GM21360 (cell line): ENCODE results near the gene NDUFS6.

Experiments used
- ATAC-seq: cut with Tn5 transposase; IDR thresholded peaks from one replicate; pipeline ENCODE4 v1.9.1; 2021; ENCODE audit warnings: mild to moderate bottlenecking, moderate library complexity; ENCODE audit not compliant: unreplicated experiment

The NDUFS6 gene

DNA sequence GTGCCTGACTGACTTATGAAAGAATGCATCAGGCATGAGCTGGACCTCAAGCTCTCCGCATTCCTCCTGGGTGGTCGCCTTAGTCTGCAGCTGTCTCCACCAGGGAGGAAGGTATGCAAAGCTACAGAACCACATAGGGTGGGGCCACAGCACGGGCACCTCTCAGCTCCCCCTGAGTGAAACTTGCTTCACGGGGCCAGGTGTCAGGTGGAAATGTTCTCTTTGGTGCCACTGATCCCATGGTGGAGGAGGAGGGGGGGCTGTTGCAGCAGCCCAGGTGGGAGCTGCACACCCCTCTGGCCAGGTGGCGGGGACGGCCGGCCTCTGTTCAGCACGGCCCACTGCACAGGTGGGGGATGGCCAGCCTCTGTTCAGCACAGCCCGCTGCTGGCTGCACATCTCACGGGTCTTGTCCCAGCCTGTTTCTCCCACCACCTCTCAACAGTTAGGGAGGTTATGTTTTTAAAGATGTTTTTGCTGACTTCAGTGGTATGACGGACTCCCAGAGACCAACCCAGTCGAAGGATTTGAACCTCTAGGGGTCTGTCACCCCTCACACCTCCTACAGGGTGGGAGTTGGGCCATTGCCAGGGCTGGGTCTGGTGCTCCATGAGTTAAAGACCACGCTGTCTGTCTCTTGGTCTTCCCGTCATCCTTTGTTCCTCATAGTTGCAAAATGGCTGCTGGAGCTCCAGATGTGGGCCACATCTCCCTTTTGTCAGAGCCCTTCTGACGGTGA lies 35.9 kb upstream of the NDUFS6 start:
- no peak for ATAC-seq

DNA sequence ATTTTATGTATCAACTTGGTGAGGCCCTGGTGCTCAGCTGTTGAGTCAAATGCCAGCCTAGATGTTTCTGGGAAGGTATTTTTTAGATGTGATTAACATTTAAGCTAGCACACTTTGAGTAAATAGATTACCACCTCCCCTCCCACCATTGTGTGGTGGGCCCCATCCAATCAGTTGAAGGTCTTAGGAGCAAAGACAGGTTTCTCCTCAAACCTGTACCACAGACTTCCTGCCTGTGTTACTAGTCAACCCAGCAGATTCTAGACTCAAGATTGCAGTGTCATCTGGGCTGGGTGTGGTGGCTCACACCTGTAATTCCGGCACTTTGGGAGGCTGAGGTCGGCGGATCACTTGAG lies 35.3 kb upstream of the NDUFS6 start:
- ATAC-seq: no peak

DNA sequence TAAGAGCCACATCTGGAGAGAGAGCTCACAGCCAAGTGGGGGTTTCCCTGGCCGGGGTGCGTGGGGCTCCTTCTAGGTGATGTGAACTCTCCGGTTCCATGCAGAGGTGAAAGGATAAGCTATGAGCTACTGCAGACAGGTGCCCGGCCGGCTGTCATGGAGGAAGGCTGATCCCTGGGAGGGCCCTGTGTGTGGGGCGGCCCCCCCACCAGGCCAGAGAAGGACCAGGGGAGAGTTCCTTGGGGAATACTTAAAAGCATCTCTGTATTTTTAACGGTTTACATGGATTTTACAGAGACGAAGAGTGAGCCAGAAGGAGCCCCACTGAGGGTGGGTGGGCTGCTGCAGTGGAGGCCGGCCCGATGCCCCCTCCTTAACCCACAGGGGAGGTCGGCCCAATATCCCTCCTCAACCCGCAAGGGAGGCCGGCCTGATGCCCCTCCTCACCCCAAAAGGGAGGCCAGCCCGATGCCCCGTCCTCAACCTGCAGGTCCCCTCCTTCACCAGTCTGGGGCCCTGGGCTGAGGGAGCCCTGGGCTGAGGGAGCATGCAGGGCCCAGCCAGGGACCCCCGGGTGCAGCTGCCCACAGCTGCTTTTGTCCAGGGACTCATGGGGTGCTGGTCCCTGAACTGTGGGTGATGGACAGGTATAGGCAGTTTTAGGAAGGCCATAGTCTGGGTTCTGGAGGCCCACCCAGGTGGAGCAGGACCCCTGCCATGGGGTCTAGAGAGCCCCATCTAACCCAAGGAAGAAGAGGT lies 33.5 kb upstream of the NDUFS6 start:
- no peak for ATAC-seq

DNA sequence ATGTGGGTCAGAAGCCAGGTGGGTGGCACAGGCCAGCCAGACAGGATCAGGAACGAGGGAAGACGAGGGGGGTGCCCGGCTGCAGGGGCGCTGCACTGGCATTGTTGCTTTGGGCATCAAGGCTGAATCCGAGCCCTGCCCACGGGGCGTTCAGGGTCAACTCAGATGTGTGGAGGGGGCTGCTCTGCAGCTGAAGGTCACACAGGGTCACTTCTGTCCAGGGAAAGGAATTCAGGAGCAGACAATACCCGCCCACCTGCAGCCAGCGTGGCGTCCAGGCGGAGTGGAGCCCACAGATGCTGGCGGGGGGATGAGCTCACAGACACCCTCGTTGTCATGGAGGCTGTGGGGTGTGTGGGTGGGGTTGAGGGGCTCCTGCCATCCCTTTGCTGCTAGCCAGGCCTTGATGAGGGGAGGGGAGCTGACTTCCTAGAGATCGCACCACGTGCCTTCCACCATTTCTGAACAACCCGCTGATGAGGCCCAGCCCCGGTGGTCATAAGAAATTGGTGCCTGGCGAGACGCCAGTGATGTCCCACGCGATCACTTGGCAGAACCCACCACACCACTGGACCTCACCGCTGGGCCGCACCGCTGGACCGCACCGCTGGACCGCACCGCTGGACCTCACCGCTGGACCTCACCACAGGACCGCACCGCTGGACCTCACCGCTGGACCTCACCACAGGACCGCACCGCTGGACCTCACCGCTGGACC lies 32.8 kb upstream of the NDUFS6 start:
- no peak for ATAC-seq

DNA sequence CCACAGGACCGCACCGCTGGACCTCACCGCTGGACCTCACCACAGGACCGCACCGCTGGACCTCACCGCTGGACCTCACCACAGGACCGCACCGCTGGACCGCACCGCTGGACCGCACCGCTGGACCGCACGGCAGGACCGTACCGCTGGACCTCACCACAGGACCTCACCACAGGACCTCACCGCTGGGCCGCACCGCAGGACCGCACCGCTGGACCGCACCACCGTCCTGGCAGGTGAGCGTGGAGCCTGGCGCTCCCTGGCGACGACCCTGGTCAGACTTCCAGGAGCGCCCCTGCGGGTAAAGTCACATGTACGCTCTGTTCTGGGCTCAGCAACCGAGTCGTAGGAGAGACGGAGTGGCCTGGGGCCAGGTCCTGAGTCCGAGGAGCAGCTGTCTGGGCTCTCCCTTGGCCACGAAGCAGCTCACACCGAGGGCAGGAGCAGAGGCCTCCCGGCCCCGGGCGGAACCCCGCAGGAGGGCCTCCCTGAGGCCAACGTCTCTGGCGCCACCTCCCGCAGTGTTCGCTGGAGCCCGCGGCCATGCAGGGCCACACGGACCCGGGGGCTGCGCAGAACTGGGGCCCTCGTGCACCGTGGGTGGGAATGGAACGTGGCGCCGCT lies 32.1 kb upstream of the NDUFS6 start:
- no peak for ATAC-seq

DNA sequence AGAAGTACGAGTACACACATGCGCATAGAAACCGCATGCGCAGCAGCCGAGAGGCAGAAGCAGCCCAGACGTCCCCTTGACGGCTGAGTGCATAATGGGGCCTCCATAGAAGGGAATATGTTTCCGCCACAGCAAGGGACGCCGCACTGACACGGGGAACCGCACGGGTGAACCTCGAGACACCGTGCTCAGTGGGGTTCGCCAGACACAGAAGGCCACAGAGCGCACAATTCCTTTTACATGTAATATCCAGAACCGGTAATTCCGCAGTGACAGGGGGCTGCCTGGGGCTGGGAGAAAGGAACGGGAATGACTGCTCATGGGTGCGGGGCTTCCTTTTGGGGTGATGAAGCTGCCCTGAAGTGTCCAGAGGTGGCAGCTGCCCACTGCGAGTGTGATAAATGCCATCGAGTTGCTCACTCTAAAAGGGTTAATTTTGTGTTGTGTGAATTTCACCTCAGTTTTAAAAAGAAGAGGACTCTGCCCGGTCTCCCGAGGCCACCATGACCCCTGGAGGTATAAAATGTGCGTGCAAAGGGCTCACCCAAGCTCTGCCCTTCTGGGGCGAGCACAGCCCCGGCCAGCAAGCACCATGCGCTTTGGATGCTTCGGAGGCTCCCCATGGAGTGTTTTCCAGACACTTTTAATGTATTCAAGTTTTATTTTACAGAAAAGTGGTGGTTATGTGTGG lies 31.3 kb upstream of the NDUFS6 start:
- ATAC-seq: no peak

DNA sequence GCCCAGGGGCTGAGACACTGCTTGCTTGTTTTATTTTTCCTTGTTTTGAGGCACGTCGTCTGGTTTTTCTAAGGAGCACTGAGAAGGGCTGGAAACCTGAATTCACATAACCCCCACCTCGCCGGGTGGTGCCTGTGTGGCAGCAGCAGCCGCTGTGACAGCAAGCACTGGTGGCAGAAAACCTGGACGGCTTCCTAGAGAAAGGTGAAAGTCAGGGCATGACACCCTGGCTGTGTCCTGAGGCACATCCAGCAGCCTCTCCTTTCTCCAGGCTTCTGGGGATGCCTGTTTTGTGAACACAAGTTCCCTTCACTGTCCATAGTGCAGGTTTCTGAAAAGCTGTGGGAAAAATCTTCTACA lies 30.8 kb upstream of the NDUFS6 start:
- no peak for ATAC-seq

DNA sequence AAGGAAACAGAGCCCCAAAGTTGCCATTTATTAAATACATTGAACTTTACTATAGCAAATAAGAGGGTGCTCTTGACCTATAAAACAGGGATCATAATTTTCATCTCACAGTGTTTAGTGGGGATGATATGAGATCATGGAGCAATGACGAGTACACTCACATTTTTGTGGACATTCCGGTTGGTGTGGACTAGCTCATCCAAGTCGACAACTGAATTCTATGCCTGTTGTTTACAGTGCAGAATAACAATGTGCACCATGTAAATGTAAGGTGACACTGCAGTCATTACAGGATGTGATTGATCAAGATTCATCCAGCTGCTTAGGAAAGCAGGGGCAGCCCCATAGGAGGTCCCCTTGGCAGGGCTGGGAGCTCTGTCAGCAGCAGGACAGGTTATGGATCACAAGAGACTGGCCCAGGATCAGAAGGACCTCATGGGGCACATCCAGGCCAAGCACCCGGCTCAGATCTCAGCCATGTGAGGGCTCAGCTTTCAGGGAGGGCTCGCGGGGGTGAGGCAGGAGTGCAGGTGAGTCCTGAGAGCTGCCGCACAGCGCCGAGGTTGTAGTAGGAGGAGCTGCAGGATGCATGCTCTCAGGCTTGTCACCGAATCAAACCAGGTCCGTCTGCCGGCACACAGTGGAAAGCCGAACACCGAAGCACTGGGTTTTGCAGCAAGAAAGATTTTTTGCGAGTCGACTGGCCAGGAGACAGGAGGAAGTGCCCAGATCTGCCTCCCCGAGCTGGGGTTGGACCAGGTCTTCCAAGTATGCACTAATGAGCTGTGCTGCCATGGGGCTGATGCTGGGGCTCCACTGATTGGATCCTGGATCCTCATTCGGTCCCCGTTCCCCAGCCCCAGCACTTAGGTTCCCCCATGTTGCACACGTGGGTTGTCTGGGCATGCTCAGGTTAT lies 29.8 kb upstream of the NDUFS6 start:
- no peak for ATAC-seq

DNA sequence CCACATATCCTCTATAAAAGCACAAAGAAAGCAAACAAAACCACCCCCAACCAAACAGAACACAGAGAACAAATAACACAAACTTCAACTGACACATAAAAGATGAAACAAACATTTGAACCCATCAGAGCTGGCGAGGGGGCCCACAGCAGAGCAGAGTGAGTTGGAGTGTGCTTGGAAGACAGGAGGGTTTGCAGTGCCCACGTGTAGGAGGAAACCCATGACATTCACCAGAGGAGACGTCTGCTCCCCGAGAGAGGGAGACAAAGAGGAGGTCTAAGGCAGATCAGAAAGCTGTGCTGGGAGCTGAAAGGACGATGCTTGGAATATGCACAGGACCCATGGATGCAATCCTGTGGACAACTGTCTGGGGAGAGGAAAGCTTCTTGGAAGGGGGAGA lies 28.6 kb upstream of the NDUFS6 start:
- no peak for ATAC-seq

DNA sequence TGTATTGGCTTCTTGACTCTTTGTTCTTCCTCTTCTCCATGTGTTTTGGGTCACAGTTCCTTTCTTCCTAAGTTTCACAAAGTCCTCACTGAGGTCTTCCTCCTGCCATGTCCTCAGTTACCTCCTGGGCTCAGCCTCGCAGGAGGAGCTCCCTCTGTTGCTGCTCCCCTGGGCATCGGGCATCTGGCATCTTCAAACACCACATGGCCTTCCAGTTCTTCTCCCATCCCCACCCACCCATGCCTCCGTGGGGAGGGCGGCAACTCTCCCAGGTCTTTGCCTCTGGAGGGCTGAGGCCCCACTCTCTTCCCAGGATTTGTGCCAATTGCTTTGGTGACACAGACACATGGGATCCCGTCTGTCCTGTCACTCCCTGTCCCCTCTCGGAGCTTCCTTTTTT lies 24.4 kb upstream of the NDUFS6 start:
- no peak for ATAC-seq

DNA sequence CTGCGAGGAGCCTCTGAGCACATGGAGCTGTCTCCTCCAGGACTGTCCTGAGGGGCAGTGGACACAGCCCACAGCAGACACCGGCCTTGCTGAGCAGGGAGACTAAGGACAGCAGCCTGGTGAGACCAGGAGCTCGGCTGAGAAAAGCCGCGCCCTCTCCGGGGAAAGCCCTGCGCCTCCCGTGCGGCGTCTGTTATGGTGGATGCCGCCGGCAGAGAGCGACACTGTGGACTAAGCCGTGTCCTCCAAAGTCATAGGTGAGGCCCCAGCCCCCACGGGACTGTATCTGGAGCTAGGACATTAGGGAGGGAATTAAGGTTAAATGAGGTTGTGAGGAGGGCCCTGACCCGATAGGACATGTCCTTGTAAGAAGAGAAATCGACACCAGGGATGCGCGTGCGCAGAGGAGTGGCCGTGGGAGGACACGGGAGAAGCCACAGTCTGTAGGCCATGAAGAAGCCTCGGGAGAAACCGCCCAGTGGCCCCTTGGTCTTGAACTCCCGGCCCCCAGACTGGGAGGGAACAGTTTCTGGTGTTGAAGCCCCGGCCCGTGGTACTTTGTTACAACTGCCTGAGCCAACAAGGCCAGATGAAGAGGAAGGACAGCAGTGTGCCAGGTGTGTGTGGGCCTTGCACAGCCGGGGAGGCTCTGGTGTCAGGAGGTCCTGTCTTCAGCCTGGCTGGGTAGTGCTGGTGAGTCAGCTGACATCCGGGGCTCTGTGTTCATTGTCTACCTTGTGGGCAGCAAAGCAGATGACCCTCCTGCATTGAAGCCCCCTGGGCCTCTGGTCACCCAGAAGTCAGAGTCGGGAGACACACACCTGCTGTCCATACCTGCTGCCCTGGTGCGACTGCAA lies 23.7 kb upstream of the NDUFS6 start:
- ATAC-seq: no peak

DNA sequence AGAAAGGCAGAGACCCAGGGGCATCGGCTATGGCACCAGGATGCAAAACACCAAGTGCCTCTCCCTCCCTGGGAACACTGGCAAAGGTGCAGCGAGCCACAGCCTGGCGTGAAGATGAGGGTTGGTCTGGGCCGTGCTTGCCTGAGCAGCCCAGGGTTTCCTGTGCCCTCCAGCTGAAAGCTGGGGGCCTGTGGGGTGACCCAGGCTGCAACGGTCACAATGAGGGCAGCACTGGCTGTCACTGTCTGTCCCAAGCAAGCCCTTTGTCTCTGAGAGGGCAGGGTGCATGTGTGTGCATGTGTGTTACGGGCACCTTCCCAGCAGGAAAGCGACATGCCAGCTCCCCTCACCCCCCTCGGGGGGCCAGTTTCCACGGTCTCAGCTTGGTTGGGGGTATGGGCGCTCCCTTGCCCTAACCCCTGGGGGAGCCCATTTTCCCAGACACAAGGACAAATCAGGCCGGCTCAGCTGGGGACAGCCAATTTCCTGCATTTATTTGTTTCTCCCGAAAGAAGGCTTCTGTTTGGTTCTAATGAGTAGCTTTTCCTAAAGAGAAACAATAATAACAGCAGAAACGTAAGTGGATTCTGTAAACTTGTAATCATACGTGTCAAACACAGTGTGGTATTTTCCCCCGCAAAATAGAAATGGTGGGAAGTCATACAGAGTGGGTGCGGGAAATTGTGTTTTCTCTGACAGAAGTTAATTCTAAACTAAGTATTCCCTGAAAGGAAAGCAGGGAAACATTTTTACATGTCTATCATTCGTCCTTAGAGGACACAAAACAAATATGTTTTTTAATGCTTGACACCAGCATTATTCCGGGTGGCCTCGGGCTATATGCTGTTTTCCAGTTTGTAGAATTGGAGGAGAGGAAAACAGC lies 22.8 kb upstream of the NDUFS6 start:
- ATAC-seq: no peak

DNA sequence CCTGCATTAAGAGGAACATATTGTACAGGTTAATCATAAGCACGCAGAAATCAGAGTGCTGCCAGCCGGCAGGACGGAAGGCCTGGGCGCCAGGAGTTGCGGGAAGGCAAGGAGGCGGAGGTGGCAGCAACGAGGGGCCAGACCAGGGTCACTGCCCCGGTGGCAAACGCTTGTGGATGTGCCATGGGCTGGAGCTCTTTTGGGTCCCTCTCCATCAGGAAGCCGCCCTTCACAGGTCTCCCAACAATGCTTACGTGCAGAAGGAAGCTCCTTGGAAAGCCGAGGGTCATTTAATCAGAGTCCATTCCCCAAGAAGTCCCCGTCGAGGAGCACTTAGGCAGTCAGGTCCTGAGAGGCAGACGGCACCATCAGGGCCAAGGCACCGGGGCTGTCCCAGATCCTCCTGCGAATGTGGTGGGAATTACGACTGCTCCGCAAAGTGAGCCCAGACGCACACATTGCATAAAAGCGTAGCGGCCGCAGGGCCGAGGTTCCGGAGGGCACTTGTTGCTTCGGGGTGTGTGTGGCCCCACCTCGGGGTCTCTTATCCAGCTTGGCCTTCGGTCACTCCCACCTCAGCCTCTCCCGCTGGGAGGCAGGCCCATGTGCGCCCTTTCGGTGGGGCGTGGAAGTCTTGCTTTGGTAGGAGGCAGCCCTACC lies 22.1 kb upstream of the NDUFS6 start:
- no peak for ATAC-seq

DNA sequence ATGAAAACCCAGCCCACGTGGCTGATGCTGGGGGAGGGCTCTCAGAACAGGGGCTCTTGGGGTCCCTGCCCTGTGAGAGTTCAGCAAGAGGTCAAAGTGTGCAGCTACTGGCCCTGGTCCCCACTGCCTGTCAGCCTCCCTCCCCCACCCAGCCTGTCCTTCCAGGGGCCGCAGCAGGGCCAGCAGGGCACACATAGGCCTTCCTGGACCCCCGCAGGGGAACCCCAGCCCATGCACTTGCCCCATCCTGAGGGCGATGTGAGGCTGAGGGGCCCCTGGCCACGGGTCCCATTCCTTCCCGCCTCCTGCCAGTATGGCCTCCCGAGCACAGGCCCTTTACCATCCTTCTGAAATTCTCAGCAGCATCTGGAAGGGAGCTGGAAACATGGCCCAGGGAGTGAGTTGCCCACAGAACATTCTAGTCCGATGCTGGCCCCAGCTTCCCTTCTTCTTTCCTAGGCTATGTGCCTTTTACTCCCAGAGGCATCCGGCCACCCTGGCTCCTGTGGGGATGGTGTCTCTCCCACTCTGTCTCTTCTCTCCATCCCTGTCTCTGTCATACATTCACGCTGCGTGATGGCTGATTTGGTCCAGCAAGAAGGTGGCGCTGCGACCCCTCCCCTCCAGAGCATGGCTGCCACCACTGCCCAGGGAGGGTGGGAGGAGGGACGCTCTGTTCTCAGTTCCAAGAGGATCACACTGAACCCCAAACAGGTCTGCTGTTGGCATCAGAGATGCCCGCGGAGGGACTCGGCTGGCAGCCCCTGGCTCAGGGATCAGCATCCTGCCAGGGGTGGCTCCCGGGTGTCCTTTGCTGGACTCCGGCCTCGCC lies 21.2 kb upstream of the NDUFS6 start:
- ATAC-seq: no peak

DNA sequence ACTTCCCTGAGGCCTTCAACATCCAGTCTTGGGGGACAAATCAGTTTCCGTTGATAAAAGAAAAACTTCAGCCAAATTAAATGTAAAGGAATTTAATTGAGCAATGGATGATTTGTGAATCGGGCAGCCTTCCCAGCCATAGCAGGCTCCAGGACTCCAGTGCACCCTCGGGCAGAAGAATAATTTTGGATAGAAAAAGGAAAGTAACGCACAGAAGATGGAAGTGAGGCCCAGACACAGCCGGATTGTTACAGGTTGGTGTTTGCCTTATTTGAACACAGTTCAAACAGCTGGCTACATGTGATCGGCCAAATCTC lies 20.6 kb upstream of the NDUFS6 start:
- ATAC-seq: no peak

DNA sequence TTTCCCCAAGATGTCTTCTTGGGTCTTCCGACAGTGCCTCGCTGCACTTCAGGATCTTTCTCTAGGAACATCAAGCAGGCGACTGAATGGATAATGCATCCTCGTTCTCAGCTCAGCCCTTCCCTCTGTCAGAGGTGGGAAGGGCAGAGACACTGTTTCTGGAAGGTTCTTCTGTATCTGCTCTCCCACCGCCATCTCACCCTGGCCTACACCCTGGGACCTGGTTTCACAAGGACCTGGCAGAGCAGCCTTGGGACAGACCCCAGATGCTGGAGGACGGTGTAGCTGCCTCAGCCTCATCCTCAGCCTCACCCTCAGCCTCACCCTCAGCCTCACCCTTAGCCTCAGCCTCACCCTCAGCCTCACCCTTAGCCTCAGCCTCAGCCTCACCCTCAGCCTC lies 20.1 kb upstream of the NDUFS6 start:
- no peak for ATAC-seq
